ENCODE data around the gene TDRD7.

GRCh38 chr9:97502222-97502983 is 90.5 kb downstream of the TDRD7 start:
- TF ChIP-seq GATA2 (IDR thresholded peaks at IDR 0.05; ENCODE audit: low read depth, low read length) (no peak), GATA3 (IDR thresholded peaks at IDR 0.05; ENCODE audit: low read depth, low read length) (no peak)

All from SH-SY5Y (cell line).